Right atrium auricular region (tissue), 2 donors: ENCODE results near the gene ZNF366. TPM values are rescaled to one million over a fixed set of nuclear protein-coding genes. Genes with fewer than 3 reads are reported as not detected.
A peak's percentile ranks its signal among the peaks of the same experiment; 100 is the strongest.

Experiments
- DNase-seq: peaks from one replicate; pipeline ENCODE4 v3.0.0-alpha.2; 2019; ENCODE audit warnings: low spot score
- H3K27ac ChIP-seq, 2 donors: fragments of 200-600 bp; sonication (generic); 1 replicate in 1 of 2; 2 replicates in 1 of 2; pipeline ENCODE4 v1.5.1; 2016 to 2019
- H3K27me3 ChIP-seq, 2 donors: fragments of 200-600 bp; sonication (generic); one replicate each; pipeline versions ENCODE4 v1.5.1 to v1.6.0; 2017 to 2019
- H3K36me3 ChIP-seq: fragments of 200-600 bp; sonication (generic); one replicate; pipeline ENCODE4 v1.5.1; 2016
- H3K4me1 ChIP-seq, 2 donors: fragments of 200-600 bp; sonication (generic); one replicate each; pipeline versions ENCODE4 v1.5.1 to v1.6.0; 2017 to 2019
- H3K4me3 ChIP-seq, 2 donors: fragments of 200-600 bp; sonication (generic); 1 replicate in 1 of 2; 2 replicates in 1 of 2; pipeline ENCODE4 v1.5.1; 2017 to 2019; ENCODE audit warnings: mild to moderate bottlenecking in 1 of 2, moderate library complexity in 1 of 2
- H3K9me3 ChIP-seq, 2 donors: fragments of 200-600 bp; sonication (generic); one replicate each; pipeline ENCODE4 v1.5.1; 2019
- CTCF ChIP-seq, 2 donors: fragments of 200-600 bp; sonication (generic); IDR thresholded peaks; one replicate each; pipeline ENCODE4 v1.5.1; 2019; ENCODE audit warnings: antibody characterized with exemption in 2 of 2
- total RNA-seq, 2 donors: library from RNA; depleted of rRNA; stranded (reverse); fragments of >200 nt; gene quantifications; one replicate each; pipeline ENCODE4 v1.1.0, GENCODE V29; 2016

ZNF366 gene
- total RNA-seq, 2 donors from 2014 or later, result 4.4 to 9.0 TPM

- peak overlapping the region; percentile 54 to 94 for H3K27ac ChIP-seq
- peaks cover 0 to 82% of the 10 kb centered on the region in 2 donors for H3K4me1 ChIP-seq
These were observed 51.7 kb downstream of the ZNF366 start for GRCh38 chr5:72455476-72455875.

DNA sequence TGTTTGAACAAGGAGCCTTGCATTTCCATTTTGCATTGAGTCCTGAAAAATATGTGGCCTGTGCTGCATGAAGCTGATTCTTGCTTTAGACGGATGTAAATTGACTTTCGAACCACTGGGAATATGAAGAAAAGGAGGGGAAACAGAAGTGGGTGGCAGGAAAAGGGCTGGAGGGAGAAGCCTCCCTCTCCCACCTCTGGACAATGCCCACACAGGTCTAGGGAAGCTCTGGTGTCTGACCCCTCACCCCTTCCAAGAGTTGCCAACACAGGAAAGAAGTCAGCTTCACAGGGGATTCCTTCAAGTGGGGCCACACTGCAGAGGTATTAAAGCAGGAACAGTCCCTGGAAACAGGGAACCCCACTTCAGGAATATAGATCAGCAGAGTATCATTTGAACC, 52.2 kb downstream of the ZNF366 start:
- H3K27me3 ChIP-seq, result no peaks in the 10 kb centered on the region
- no peak for TF ChIP-seq CTCF (IDR thresholded peaks at IDR 0.05)
- H3K36me3 ChIP-seq, result peaks cover 7% of the 10 kb centered on the region
- peak overlapping the region; percentile 54 to 94 for H3K27ac ChIP-seq
- DNase-seq, result no peak
- H3K4me3 ChIP-seq, result no peak overlapping the region
- no peaks in the 10 kb centered on the region for H3K9me3 ChIP-seq
- H3K4me1 ChIP-seq, result peaks cover 0 to 87% of the 10 kb centered on the region in 2 donors

More at GRCh38 chr5:72455476-72455875, 51.7 kb downstream of the ZNF366 start:
- no peak for TF ChIP-seq CTCF (IDR thresholded peaks at IDR 0.05)
- H3K27me3 ChIP-seq, result no peaks in the 10 kb centered on the region
- peaks cover 7% of the 10 kb centered on the region for H3K36me3 ChIP-seq
- DNase-seq, result no peak
- no peak overlapping the region for H3K4me3 ChIP-seq
- H3K9me3 ChIP-seq, result no peaks in the 10 kb centered on the region

- Histone ChIP-seq H3K27me3 (no peaks in the 10 kb centered on the region), H3K9me3 (no peaks in the 10 kb centered on the region), H3K36me3 (peaks cover 7% of the 10 kb centered on the region), H3K27ac (peak overlapping the region; percentile 90 to 94), H3K4me1 (peaks cover 0 to 78% of the 10 kb centered on the region in 2 donors), H3K4me3 (no peak overlapping the region)
- no peak for DNase-seq
- TF ChIP-seq CTCF (IDR thresholded peaks at IDR 0.05), result no peak
These were observed 53.9 kb downstream of the ZNF366 start for GRCh38 chr5:72453246-72453775.

DNA sequence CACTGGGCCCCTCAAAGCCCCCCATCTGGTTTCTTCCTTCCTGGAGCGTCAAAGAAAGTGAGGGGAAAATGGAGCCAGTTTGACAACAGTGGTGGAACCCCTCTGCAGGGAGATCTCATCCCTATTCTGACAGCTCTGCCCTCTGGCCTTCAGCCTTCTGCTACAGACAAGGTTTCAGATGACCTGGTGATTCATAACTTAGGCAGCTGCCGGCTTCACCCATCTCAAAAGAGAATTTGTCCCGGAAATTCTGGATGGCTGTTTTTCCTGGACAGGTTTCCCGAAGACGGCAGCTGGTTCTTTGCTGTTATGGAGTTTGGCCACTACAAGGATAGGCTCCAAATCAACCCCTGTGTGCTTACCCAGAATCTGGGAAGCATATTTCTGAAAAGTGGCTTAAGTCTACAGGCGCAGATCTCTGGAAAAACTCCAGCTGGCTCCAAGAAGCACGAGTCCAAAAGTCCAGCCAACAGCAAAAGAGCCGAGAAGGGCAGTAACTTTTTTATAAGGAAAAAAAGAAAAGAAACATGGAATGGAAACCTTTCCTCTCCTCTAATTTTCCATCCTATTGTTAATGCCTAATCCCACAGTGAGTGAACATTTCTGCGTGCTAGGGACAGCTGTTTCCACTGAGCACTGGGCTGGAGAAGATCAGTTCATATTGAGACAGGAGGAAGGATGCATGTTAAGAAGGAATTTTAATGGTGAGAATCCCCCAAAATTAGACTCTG, 54.5 kb downstream of the ZNF366 start:
- Histone ChIP-seq H3K27ac (peak overlapping the region; percentile 90 to 94), H3K4me1 (peaks cover 0 to 78% of the 10 kb centered on the region in 2 donors), H3K9me3 (no peaks in the 10 kb centered on the region), H3K27me3 (no peaks in the 10 kb centered on the region), H3K4me3 (no peak overlapping the region), H3K36me3 (peaks cover 7% of the 10 kb centered on the region)
- TF ChIP-seq CTCF (IDR thresholded peaks at IDR 0.05), result no peak
- DNase-seq, result peak; percentile 92

- peak overlapping the region; percentile 90 to 94 for H3K27ac ChIP-seq
- H3K27me3 ChIP-seq, result no peaks in the 10 kb centered on the region
- DNase-seq, result peak; percentile 79
- no peak overlapping the region for H3K4me3 ChIP-seq
- no peaks in the 10 kb centered on the region for H3K9me3 ChIP-seq
- peaks cover 7% of the 10 kb centered on the region for H3K36me3 ChIP-seq
- no peak for TF ChIP-seq CTCF (IDR thresholded peaks at IDR 0.05)
- H3K4me1 ChIP-seq, result peaks cover 0 to 72% of the 10 kb centered on the region in 2 donors
These were observed 55.3 kb downstream of the ZNF366 start for GRCh38 chr5:72451741-72452505.
